HG03175 (cell line): ENCODE data around the gene WDR73.

Experiments used
- ATAC-seq: cut with Tn5 transposase; IDR thresholded peaks from one replicate; pipeline ENCODE4 v1.9.1; 2021; ENCODE audit warnings: mild to moderate bottlenecking, moderate library complexity; ENCODE audit not compliant: unreplicated experiment

Gene WDR73

DNA sequence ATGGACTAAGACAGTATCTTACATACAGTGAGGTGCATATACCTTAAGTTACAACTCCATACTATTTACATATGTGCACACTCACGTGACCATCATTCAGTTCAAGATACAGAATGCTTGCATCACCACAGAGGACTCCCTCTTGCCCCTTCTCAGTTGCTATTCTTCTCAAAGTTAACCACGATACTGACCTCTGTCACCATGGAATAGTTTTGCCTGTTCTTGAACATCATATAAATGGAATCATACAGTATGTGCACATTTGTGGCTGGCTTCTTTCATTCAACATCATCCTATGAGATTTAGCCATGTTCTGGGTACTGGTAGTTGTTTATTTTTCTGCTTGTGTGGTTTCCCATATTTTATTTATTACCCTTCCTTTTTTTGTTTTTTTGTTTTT lies 63.7 kb downstream of the WDR73 start:
- no peak for ATAC-seq
